Prostate gland (tissue), 2 donors: ENCODE results near the gene PTGDS. TPM values are rescaled to one million over a fixed set of nuclear protein-coding genes. Genes with fewer than 3 reads are reported as not detected.

Source experiments
- DNase-seq: peaks from one replicate; pipeline ENCODE4 v3.0.0-alpha.2; 2019; ENCODE audit warnings: low spot score
- H3K27ac ChIP-seq, 2 donors: fragments of 200-600 bp; sonication (generic); 2 replicates each; pipeline ENCODE4 v1.5.1; 2017 to 2019
- H3K27me3 ChIP-seq: fragments of 200-600 bp; sonication (generic); replicated peaks from 2 replicates; pipeline ENCODE4 v1.5.1; 2019; ENCODE audit not compliant: insufficient read depth
- H3K36me3 ChIP-seq, 2 donors: fragments of 200-600 bp; sonication (generic); 1 replicate in 1 of 2; 2 replicates in 1 of 2; pipeline versions ENCODE4 v1.5.1 to v1.8.1; 2017 to 2019
- H3K4me1 ChIP-seq: fragments of 200-600 bp; sonication (generic); replicated peaks from 2 replicates; pipeline ENCODE4 v1.5.1; 2019
- H3K4me3 ChIP-seq, 2 donors: fragments of 200-600 bp; sonication (generic); 2 replicates each; pipeline ENCODE4 v1.5.1; 2017 to 2019
- H3K9me3 ChIP-seq: fragments of 200-600 bp; sonication (generic); 2 replicates; pipeline ENCODE4 v1.5.1; 2017
- CTCF ChIP-seq, 4 experiments: fragments of 200-600 bp in 2 of 4; fragments of 450-650 bp in 2 of 4; sonication (generic) in 2 of 4; IDR thresholded peaks; 1 replicate in 3 of 4; 2 replicates in 1 of 4; pipeline ENCODE4 v1.5.1; 2016 to 2019; ENCODE audit warnings: antibody characterized with exemption in 4 of 4, mild to moderate bottlenecking in 2 of 4, moderate library complexity in 2 of 4
- POLR2A ChIP-seq: fragments of 450-650 bp; IDR thresholded peaks from one replicate; pipeline ENCODE4 v1.6.1; 2016; ENCODE audit warnings: antibody characterized with exemption, mild to moderate bottlenecking
- POLR2AphosphoS5 ChIP-seq: sonication (generic); formaldehyde crosslinking; IDR thresholded peaks from one replicate; pipeline ENCODE4 v1.6.1; 2017; ENCODE audit warnings: antibody characterized with exemption
- WGBS: methylation state at CpG from one replicate; pipeline ENCODE4 v1.1.5; 2018; 5-methylcytosine and 5-hydroxymethylcytosine counted together
- intact Hi-C: fragments of 100-400 bp; cut with DNase I; formaldehyde crosslinking; loops from one replicate; pipeline ENCODE4 v1.14.2; 2022
- total RNA-seq, 2 donors: library from RNA; depleted of rRNA; stranded (reverse); fragments of >200 nt; gene quantifications; one replicate each; pipeline ENCODE4 v1.1.0, GENCODE V29; 2016

The PTGDS gene
- total RNA-seq, 2 donors from 2014 or later = 59.4 to 5,242 TPM

GRCh38 chr9:137021979-137022661 is 44.8 kb downstream of the PTGDS start:
- 61% methylated on average over 30 of the region's 30 CpGs for WGBS
- no peaks in the 10 kb centered on the region for H3K9me3 ChIP-seq
- no peak for DNase-seq

GRCh38 chr9:137022662-137023008 is 45.3 kb downstream of the PTGDS start:
- no peak for DNase-seq
- TF ChIP-seq POLR2A (no peak), POLR2AphosphoS5 (no peak), CTCF (IDR thresholded peaks at IDR 0.05) (no peak)
- intact Hi-C loops = no loop called here
- Histone ChIP-seq H3K27ac (no peak overlapping the region), H3K36me3 (no peaks in the 10 kb centered on the region), H3K27me3 (no peaks in the 10 kb centered on the region), H3K9me3 (no peaks in the 10 kb centered on the region), H3K4me1 (peaks cover 23% of the 10 kb centered on the region), H3K4me3 (no peak overlapping the region)
- 92% methylated on average over 23 of the region's 23 CpGs for WGBS

More at GRCh38 chr9:137021979-137022661, 44.8 kb downstream of the PTGDS start:
- no peak for TF ChIP-seq CTCF (IDR thresholded peaks at IDR 0.05)
- TF ChIP-seq POLR2A = no peak
- no peak for TF ChIP-seq POLR2AphosphoS5
- intact Hi-C loops = no loop called here
- Histone ChIP-seq H3K27me3 (no peaks in the 10 kb centered on the region), H3K4me3 (no peak overlapping the region), H3K4me1 (peaks cover 17% of the 10 kb centered on the region), H3K27ac (no peak overlapping the region), H3K36me3 (no peaks in the 10 kb centered on the region)

- intact Hi-C loops = no loop called here
- peaks cover 23% of the 10 kb centered on the region for H3K4me1 ChIP-seq
- H3K4me3 ChIP-seq = no peak overlapping the region
- TF ChIP-seq POLR2AphosphoS5 (no peak), CTCF (IDR thresholded peaks at IDR 0.05) (no peak), POLR2A (no peak)
- 75% methylated on average over 7 of the region's 7 CpGs for WGBS
- no peaks in the 10 kb centered on the region for H3K9me3 ChIP-seq
- no peaks in the 10 kb centered on the region for H3K27me3 ChIP-seq
- no peak for DNase-seq
- H3K27ac ChIP-seq = no peak overlapping the region
- no peaks in the 10 kb centered on the region for H3K36me3 ChIP-seq
Observed at GRCh38 chr9:137023157-137023556, 45.9 kb downstream of the PTGDS start.

- H3K27ac ChIP-seq = no peak overlapping the region
- no peaks in the 10 kb centered on the region for H3K36me3 ChIP-seq
- H3K9me3 ChIP-seq = no peaks in the 10 kb centered on the region
- H3K27me3 ChIP-seq = no peaks in the 10 kb centered on the region
- H3K4me3 ChIP-seq = no peak overlapping the region
- TF ChIP-seq POLR2AphosphoS5 (no peak), POLR2A (no peak), CTCF (IDR thresholded peaks at IDR 0.05) (no peak)
- 82% methylated on average over 15 of the region's 15 CpGs for WGBS
- DNase-seq = no peak
- intact Hi-C loops = no loop called here
- peaks cover 25% of the 10 kb centered on the region for H3K4me1 ChIP-seq
Observed at GRCh38 chr9:137023583-137023991, 46.3 kb downstream of the PTGDS start.

- WGBS = 51% methylated on average over 21 of the region's 21 CpGs
- Histone ChIP-seq H3K27ac (no peak overlapping the region), H3K27me3 (no peaks in the 10 kb centered on the region), H3K9me3 (no peaks in the 10 kb centered on the region), H3K4me1 (peaks cover 32% of the 10 kb centered on the region), H3K36me3 (no peaks in the 10 kb centered on the region), H3K4me3 (no peak overlapping the region)
- DNase-seq = peak; percentile 61
- intact Hi-C loops = no loop called here
- TF ChIP-seq POLR2A (no peak), CTCF (IDR thresholded peaks at IDR 0.05) (peak in 2 of 4 experiments; percentile 26 to 39), POLR2AphosphoS5 (peak; percentile 46)
Observed at GRCh38 chr9:137025517-137025966, 48.2 kb downstream of the PTGDS start.
